Measurements from ENCODE around the gene TRIM69. TPM values are rescaled to one million over a fixed set of nuclear protein-coding genes. Genes with fewer than 3 reads are reported as not detected.

The TRIM69 gene
- total and polyA plus RNA-seq, 2 of the 4 experiments (the other 2 are of a cell fraction): 5.3 to 7.7 TPM

- Histone ChIP-seq H2AK5ac (ENCODE audit: low read depth, low read length) (no peak overlapping the region), H3K4ac (ENCODE audit: low read depth, low read length) (no peak overlapping the region), H3K9me3 (ENCODE audit: control insufficient read depth, insufficient read depth, low read length) (no peaks in the 10 kb centered on the region), H2BK20ac (ENCODE audit: low read depth, low read length) (no peak overlapping the region), H3K36me3 (ENCODE audit: control insufficient read depth, insufficient read depth, low read length) (no peaks in the 10 kb centered on the region), H3K79me1 (ENCODE audit: low read depth in 1 of 2, low read length in 2 of 2) (no peaks in the 10 kb centered on the region), H3K27ac (ENCODE audit: insufficient read depth, low read length) (no peak overlapping the region), H3K9ac (ENCODE audit: low read depth, low read length) (no peak overlapping the region), H3K27me3 (ENCODE audit: control insufficient read depth, insufficient read depth, low read length) (peaks cover 10% of the 10 kb centered on the region), H3K4me2 (ENCODE audit: low read depth, low read length) (no peak overlapping the region), H3K9me1 (ENCODE audit: insufficient read depth, low read length) (no peaks in the 10 kb centered on the region), H2BK5ac (ENCODE audit: low read depth, low read length, poor library complexity, severe bottlenecking) (no peak overlapping the region), H2BK120ac (ENCODE audit: low read depth, low read length) (no peak overlapping the region), H4K20me1 (ENCODE audit: insufficient read depth, low read length) (no peaks in the 10 kb centered on the region), H3K56ac (ENCODE audit: extremely low read depth, insufficient read depth, low read length) (no peak overlapping the region), H3K23ac (ENCODE audit: low read depth, low read length) (no peak overlapping the region), H3K4me1 (ENCODE audit: control insufficient read depth, insufficient read depth, low read length) (no peaks in the 10 kb centered on the region), H3K18ac (ENCODE audit: low read depth, low read length) (no peak overlapping the region), H2AFZ (replicated peaks; ENCODE audit: low read length, poor library complexity) (no peak overlapping the region), H4K8ac (ENCODE audit: low read depth in 2 of 2, low read length in 2 of 2) (no peak overlapping the region), H4K5ac (ENCODE audit: low read depth, low read length) (no peak overlapping the region), H4K91ac (ENCODE audit: insufficient read depth, low read depth, low read length) (no peak overlapping the region), H2BK15ac (ENCODE audit: low read depth, low read length) (no peak overlapping the region), H3K4me3 (ENCODE audit: insufficient read depth, low read depth, low read length) (no peak overlapping the region), H2AK9ac (replicated peaks; ENCODE audit: low read depth, low read length, poor library complexity) (no peak overlapping the region), H3K14ac (replicated peaks; ENCODE audit: low read depth, low read length) (no peak overlapping the region)
- TF ChIP-seq CEBPB (IDR thresholded peaks at IDR 0.05; ENCODE audit: low read depth, low read length) (peak; percentile 87), POLR2A (IDR thresholded peaks at IDR 0.05; ENCODE audit: low read depth, low read length) (no peak)
- POLR2A ChIA-PET (ENCODE audit: unreplicated experiment): no interaction called here
- in situ Hi-C loops (cut with MboI; ENCODE audit: low sequenced_read_pairs): no loop called here
- WGBS, 2 experiments (ENCODE audit: extremely low coverage in 2 of 2, insufficient read length in 1 of 2): 92% methylated on average over 2 of the region's 5 CpGs; no CpG with 5 or more reads in 1 of the 2 experiments
- intact Hi-C loops (cut with micrococcal nuclease): no loop called here
- ATAC-seq (ENCODE audit: low read depth) (no peak), DNase-seq (no peak)
- CTCF ChIA-PET: no interaction called here
- BruUV-seq (replicated peaks): no TSS peak
- dilution Hi-C loops (cut with HindIII; ENCODE audit: low sequenced_read_pairs, unreplicated experiment): no loop called here
Measured at GRCh38 chr15:44801364-44801763, 65.0 kb downstream of the TRIM69 start.

Measured in IMR-90 (cell line).